Vagina (tissue), 2 donors: ENCODE data around the gene ZNF219. TPM values are rescaled to one million over a fixed set of nuclear protein-coding genes. Genes with fewer than 3 reads are reported as not detected.
A peak's percentile ranks its signal among the peaks of the same experiment; 100 is the strongest.
"Not testable (repeated sequence)": the region's sequence is repeated elsewhere in the genome, so short reads cannot be mapped to it uniquely, and the experiment has no call there.

ENCODE experiments used
- DNase-seq, 2 donors: peaks; one replicate each; pipeline ENCODE4 v3.0.0-alpha.2; 2017; ENCODE audit errors: extremely low spot score in 2 of 2
- H3K27ac ChIP-seq: fragments of 200-600 bp; sonication (generic); one replicate; pipeline ENCODE4 v1.5.1; 2019
- H3K27me3 ChIP-seq: fragments of 200-600 bp; sonication (generic); one replicate; pipeline ENCODE4 v1.5.1; 2019
- H3K36me3 ChIP-seq, 2 donors: fragments of 200-600 bp; sonication (generic); one replicate each; pipeline ENCODE4 v1.5.1; 2017 to 2019
- H3K4me1 ChIP-seq: fragments of 200-600 bp; sonication (generic); one replicate; pipeline ENCODE4 v1.5.1; 2019
- H3K4me3 ChIP-seq, 2 donors: fragments of 200-600 bp; sonication (generic); 1 replicate in 1 of 2; 2 replicates in 1 of 2; pipeline ENCODE4 v1.5.1; 2016 to 2019
- H3K9me3 ChIP-seq: fragments of 200-600 bp; sonication (generic); one replicate; pipeline ENCODE4 v1.5.1; 2019
- CTCF ChIP-seq, 3 experiments: fragments of 450-650 bp in 2 of 3; fragments of 200-600 bp in 1 of 3; sonication (generic) in 1 of 3; IDR thresholded peaks; one replicate each; pipeline ENCODE4 v1.5.1; 2017 to 2019; ENCODE audit warnings: antibody characterized with exemption in 3 of 3, mild to moderate bottlenecking in 2 of 3, moderate library complexity in 2 of 3
- POLR2A ChIP-seq, 2 donors: fragments of 450-650 bp; IDR thresholded peaks; one replicate each; pipeline ENCODE4 v1.6.1; 2017; ENCODE audit warnings: antibody characterized with exemption in 2 of 2, mild to moderate bottlenecking in 2 of 2, moderate library complexity in 2 of 2
- POLR2AphosphoS5 ChIP-seq, 2 donors: sonication (generic); formaldehyde crosslinking; IDR thresholded peaks; one replicate each; pipeline ENCODE4 v1.9.0; 2017; ENCODE audit warnings: antibody characterized with exemption in 2 of 2, mild to moderate bottlenecking in 2 of 2, low read depth in 1 of 2; ENCODE audit not compliant: insufficient read depth in 1 of 2
- intact Hi-C: fragments of 100-400 bp; cut with DNase I; formaldehyde crosslinking; loops from one replicate; pipeline ENCODE4 v1.15.1; 2023
- small RNA-seq: library from RNA; depleted of rRNA; stranded (forward); fragments of <200 nt; gene quantifications from one replicate; pipeline ENCODE3, GENCODE V24; 2016
- total RNA-seq: library from RNA; depleted of rRNA; stranded (reverse); fragments of >200 nt; gene quantifications from one replicate; pipeline ENCODE4 v1.2.3, GENCODE V29; 2016

Gene ZNF219
- total RNA-seq, 1 donor from 2014 or later = 69.2 TPM

- intact Hi-C loops = loop anchor here (5.0 kb wide), 1 partner anchor 41 kb away; no protein-coding TSS in a partner anchor
- no peak for TF ChIP-seq POLR2AphosphoS5 (IDR thresholded peaks at IDR 0.05; ENCODE audit: insufficient read depth in 1 of 2, low read depth in 1 of 2)
- no peak for TF ChIP-seq CTCF (IDR thresholded peaks at IDR 0.05)
- no peak for TF ChIP-seq POLR2A (IDR thresholded peaks at IDR 0.05)
- H3K27me3 ChIP-seq = no peaks in the 10 kb centered on the region
- no peaks in the 10 kb centered on the region for H3K36me3 ChIP-seq
- H3K4me1 ChIP-seq = peaks cover 38% of the 10 kb centered on the region
- H3K4me3 ChIP-seq = no peak overlapping the region
- no peak for DNase-seq
- no peak overlapping the region for H3K27ac ChIP-seq
- H3K9me3 ChIP-seq = no peaks in the 10 kb centered on the region
Measured at GRCh38 chr14:21043387-21043973, 55.0 kb downstream of the ZNF219 start.

- Histone ChIP-seq H3K4me1 (peaks cover 43% of the 10 kb centered on the region), H3K27me3 (no peaks in the 10 kb centered on the region), H3K9me3 (no peaks in the 10 kb centered on the region), H3K27ac (no peak overlapping the region), H3K4me3 (no peak overlapping the region), H3K36me3 (no peaks in the 10 kb centered on the region)
- no peak for TF ChIP-seq POLR2AphosphoS5 (IDR thresholded peaks at IDR 0.05; ENCODE audit: insufficient read depth in 1 of 2, low read depth in 1 of 2)
- TF ChIP-seq POLR2A (IDR thresholded peaks at IDR 0.05) = no peak
- no peak for TF ChIP-seq CTCF (IDR thresholded peaks at IDR 0.05)
- intact Hi-C loops = loop anchor here (5.0 kb wide), 1 partner anchor 41 kb away; no protein-coding TSS in a partner anchor
- no peak for DNase-seq
Measured at GRCh38 chr14:21042918-21043317, 55.5 kb downstream of the ZNF219 start.

GRCh38 chr14:21041676-21042433 is 56.6 kb downstream of the ZNF219 start, which contains the start of gene RNASE7:
Gene RNASE7, plus strand, starts transcription at chr14:21042362. Its CDS starts 631 bp downstream, at chr14:21042993.
- Histone ChIP-seq H3K4me1 (peaks cover 48% of the 10 kb centered on the region), H3K27ac (peak within 1 kb of the TSS; percentile 31), H3K36me3 (no peaks in the 10 kb centered on the region), H3K27me3 (no peaks in the 10 kb centered on the region), H3K4me3 (no peak within 1 kb of the TSS), H3K9me3 (no peaks in the 10 kb centered on the region)
- DNase-seq = no peak
- TF ChIP-seq CTCF (IDR thresholded peaks at IDR 0.05) (no peak), POLR2AphosphoS5 (IDR thresholded peaks at IDR 0.05; ENCODE audit: insufficient read depth in 1 of 2, low read depth in 1 of 2) (peak in 1 of 2 donors; percentile 77)
- intact Hi-C loops = loop anchor here (2.0 to 5.0 kb wide), 2 partner anchors 27 to 40 kb away; no protein-coding TSS in a partner anchor

GRCh38 chr14:21040941-21041340 is 57.5 kb downstream of the ZNF219 start:
- not testable (repeated sequence) for DNase-seq, H3K27ac ChIP-seq, H3K9me3 ChIP-seq, H3K27me3 ChIP-seq, H3K4me3 ChIP-seq, H3K36me3 ChIP-seq
- H3K4me1 ChIP-seq = peaks cover 48% of the 10 kb centered on the region
- intact Hi-C loops = loop anchor here (2.0 to 5.0 kb wide), 2 partner anchors 26 to 39 kb away; no protein-coding TSS in a partner anchor

- intact Hi-C loops = loop anchor here (2.0 to 5.0 kb wide), 2 partner anchors 26 to 38 kb away; no protein-coding TSS in a partner anchor
- Histone ChIP-seq H3K9me3 (no peaks in the 10 kb centered on the region), H3K27me3 (no peaks in the 10 kb centered on the region), H3K36me3 (no peaks in the 10 kb centered on the region), H3K27ac (peak overlapping the region; percentile 88), H3K4me1 (peaks cover 48% of the 10 kb centered on the region), H3K4me3 (no peak overlapping the region)
- TF ChIP-seq POLR2AphosphoS5 (IDR thresholded peaks at IDR 0.05; ENCODE audit: insufficient read depth in 1 of 2, low read depth in 1 of 2) (no peak), CTCF (IDR thresholded peaks at IDR 0.05) (no peak), POLR2A (IDR thresholded peaks at IDR 0.05) (no peak)
- DNase-seq = no peak
Measured at GRCh38 chr14:21040370-21040925, 58.0 kb downstream of the ZNF219 start.

Small RNAs within 50 kb of the gene (small RNA-seq; reads per million reads assigned to genes)
- not detected for gene RNU6-252P

Other genes with a start within 250 kb of the ZNF219 start
- gene RNASE3, start 207.3 kb downstream of the ZNF219 start, total RNA-seq = not detected
- gene RNASE2, start 143.2 kb downstream of the ZNF219 start, total RNA-seq = 1.5 TPM
- gene METTL17, start 108.7 kb downstream of the ZNF219 start, total RNA-seq = 77.1 TPM
- gene SLC39A2, start 99.4 kb downstream of the ZNF219 start, total RNA-seq = 5.4 TPM
- gene NDRG2, start 73.6 kb downstream of the ZNF219 start, total RNA-seq = 307 TPM
- gene TPPP2, start 68.4 kb downstream of the ZNF219 start, total RNA-seq = not detected
- gene RNASE13, start 63.8 kb downstream of the ZNF219 start, total RNA-seq = not detected
- 18.2 TPM for gene RNASE7, start 56.3 kb downstream of the ZNF219 start, total RNA-seq
- gene RNASE8, start 40.8 kb downstream of the ZNF219 start, total RNA-seq = not detected
- gene ARHGEF40, start 28.4 kb downstream of the ZNF219 start, total RNA-seq = 36.3 TPM
- not detected for gene TMEM253, start 2.4 kb upstream of the ZNF219 start, total RNA-seq
- gene OR5AU1, start 57.4 kb upstream of the ZNF219 start, total RNA-seq = not detected
- gene HNRNPC, start 170.8 kb upstream of the ZNF219 start, total RNA-seq = 345 TPM
- not detected for gene RPGRIP1, start 181.4 kb upstream of the ZNF219 start, total RNA-seq